Measurements from ENCODE around the gene RFLNA.

GRCh38 chr12:124326871-124327270 is 32.0 kb downstream of the RFLNA start:
- TF ChIP-seq CTCF (IDR thresholded peaks at IDR 0.05): no peak
- no peak for TF ChIP-seq POLR2AphosphoS5 (IDR thresholded peaks at IDR 0.05; ENCODE audit: low read depth, low read length)
